C4-2B (cell line): ENCODE data around the gene TTI1.

Source experiments
- H3K27ac ChIP-seq: fragments of 450-650 bp; 2 replicates; pipeline ENCODE4 v1.5.1; 2017
- CTCF ChIP-seq: fragments of 450-650 bp; conservative IDR thresholded peaks from 2 replicates; pipeline ENCODE4 v1.5.1; 2017; ENCODE audit warnings: mild to moderate bottlenecking
- ZFX ChIP-seq: fragments of 450-650 bp; IDR thresholded peaks from 2 replicates; pipeline ENCODE4 v1.6.1; 2017

Gene TTI1

GRCh38 chr20:37946946-37947345 is 86.3 kb downstream of the TTI1 start:
- TF ChIP-seq CTCF, result no peak
- no peak for TF ChIP-seq ZFX
- H3K27ac ChIP-seq, result no peak overlapping the region

- no peak for TF ChIP-seq CTCF
- no peak for TF ChIP-seq ZFX
These were observed 88.1 kb downstream of the TTI1 start for GRCh38 chr20:37945091-37945547.

GRCh38 chr20:37944456-37944981 is 88.7 kb downstream of the TTI1 start:
- H3K27ac ChIP-seq, result no peak overlapping the region; the same call in 1 of the 2 replicates
- TF ChIP-seq CTCF (no peak), ZFX (no peak)

More at GRCh38 chr20:37945091-37945547, 88.1 kb downstream of the TTI1 start:
- H3K27ac ChIP-seq, result no peak overlapping the region; the same call in 1 of the 2 replicates

GRCh38 chr20:37943501-37944455 is 89.5 kb downstream of the TTI1 start:
- TF ChIP-seq CTCF (no peak), ZFX (no peak)

GRCh38 chr20:37943033-37943432 is 90.2 kb downstream of the TTI1 start:
- H3K27ac ChIP-seq, result no peak overlapping the region
- no peak for TF ChIP-seq ZFX
- no peak for TF ChIP-seq CTCF

More at GRCh38 chr20:37943501-37944455, 89.5 kb downstream of the TTI1 start:
- no peak overlapping the region for H3K27ac ChIP-seq

- TF ChIP-seq ZFX, result no peak
- TF ChIP-seq CTCF, result no peak
- H3K27ac ChIP-seq, result no peak overlapping the region
These were observed 91.3 kb downstream of the TTI1 start for GRCh38 chr20:37941992-37942391.

GRCh38 chr20:37941332-37941731 is 91.9 kb downstream of the TTI1 start:
- TF ChIP-seq ZFX (no peak), CTCF (no peak)
- no peak overlapping the region for H3K27ac ChIP-seq
